PC-9 (cell line): ENCODE measurements around the gene FAM193B.

Experiments used
- EZH2 ChIP-seq: fragments of 200-600 bp; sonication (generic); IDR thresholded peaks from 2 replicates; pipeline ENCODE4 v1.8.0; 2017; ENCODE audit warnings: antibody characterized with exemption, low read depth
- TF ChIP-seq, protein P1 (sequence below): fragments of 200-600 bp; sonication (generic); conservative IDR thresholded peaks from 2 replicates; pipeline ENCODE4 v1.6.1; 2017; ENCODE audit warnings: mixed run types, antibody characterized with exemption, mild to moderate bottlenecking, moderate library complexity

DNA sequence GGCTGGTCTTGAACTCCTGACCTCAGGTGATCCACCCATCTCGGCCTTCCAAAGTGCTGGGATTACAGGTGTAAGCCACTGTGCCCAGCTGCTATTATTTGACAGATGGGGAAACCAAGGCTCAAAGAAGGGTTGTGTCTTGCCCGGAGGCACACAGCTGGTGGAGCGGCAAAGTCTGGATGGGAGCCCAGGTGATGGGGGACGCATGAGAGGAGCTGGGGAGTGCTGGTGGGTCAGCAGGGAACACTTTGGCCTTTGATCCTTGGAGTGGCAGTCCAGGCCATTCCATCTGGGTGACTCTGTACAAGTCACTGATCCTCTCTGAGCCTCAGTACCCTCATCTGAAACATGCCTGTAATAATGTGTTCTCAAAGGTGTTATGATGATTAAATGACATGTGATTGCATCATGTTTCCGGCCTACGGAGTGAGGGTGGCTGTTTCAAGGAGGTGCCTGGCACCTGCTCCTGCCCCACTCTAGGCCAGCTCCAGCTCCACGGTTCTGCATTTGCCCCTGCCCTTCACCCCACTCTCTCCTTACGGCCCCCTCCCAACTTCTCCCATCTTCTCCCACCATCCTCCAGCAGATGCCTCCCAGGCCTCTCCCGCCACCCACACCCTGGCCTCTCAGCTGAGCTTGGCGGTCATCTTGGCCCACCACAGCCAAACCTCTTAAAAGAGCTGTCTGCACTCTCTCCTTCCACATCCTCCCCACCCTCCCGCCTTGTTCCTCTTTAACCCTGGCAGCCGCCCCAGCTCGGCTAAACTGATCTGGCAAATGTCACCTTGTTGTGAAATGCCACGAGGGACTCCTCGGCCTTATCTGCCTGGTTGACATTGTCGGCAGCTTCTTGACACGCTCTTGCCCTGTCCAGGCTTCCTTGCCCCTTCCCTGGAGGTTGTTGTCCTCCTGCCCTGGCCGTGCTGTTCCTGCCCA lies 75.4 kb downstream of the FAM193B start:
- TF ChIP-seq, protein P1, sequence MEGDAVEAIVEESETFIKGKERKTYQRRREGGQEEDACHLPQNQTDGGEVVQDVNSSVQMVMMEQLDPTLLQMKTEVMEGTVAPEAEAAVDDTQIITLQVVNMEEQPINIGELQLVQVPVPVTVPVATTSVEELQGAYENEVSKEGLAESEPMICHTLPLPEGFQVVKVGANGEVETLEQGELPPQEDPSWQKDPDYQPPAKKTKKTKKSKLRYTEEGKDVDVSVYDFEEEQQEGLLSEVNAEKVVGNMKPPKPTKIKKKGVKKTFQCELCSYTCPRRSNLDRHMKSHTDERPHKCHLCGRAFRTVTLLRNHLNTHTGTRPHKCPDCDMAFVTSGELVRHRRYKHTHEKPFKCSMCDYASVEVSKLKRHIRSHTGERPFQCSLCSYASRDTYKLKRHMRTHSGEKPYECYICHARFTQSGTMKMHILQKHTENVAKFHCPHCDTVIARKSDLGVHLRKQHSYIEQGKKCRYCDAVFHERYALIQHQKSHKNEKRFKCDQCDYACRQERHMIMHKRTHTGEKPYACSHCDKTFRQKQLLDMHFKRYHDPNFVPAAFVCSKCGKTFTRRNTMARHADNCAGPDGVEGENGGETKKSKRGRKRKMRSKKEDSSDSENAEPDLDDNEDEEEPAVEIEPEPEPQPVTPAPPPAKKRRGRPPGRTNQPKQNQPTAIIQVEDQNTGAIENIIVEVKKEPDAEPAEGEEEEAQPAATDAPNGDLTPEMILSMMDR = no peak
- no peak for TF ChIP-seq EZH2
